Kasumi-1 (cell line): ENCODE measurements around the gene G0S2.
"Not testable (repeated sequence)": the region's sequence is repeated elsewhere in the genome, so short reads cannot be mapped to it uniquely, and the experiment has no call there.

Experiments
- DNase-seq, 2 experiments: peaks; one replicate each; lab custom pipeline; 2025; lab: John Stamatoyannopoulos, UW

Gene G0S2

GRCh38 chr1:209678981-209679539 lies 3.8 kb downstream of the G0S2 start:
- no peak for DNase-seq

- no peak for DNase-seq
Observed at GRCh38 chr1:209685821-209686220, 10.6 kb downstream of the G0S2 start.

GRCh38 chr1:209686322-209686721 lies 11.1 kb downstream of the G0S2 start:
- DNase-seq = no peak

- no peak for DNase-seq
Observed at GRCh38 chr1:209688746-209689234, 13.6 kb downstream of the G0S2 start.

GRCh38 chr1:209689477-209689876 lies 14.3 kb downstream of the G0S2 start:
- DNase-seq = no peak

- no peak for DNase-seq
Observed at GRCh38 chr1:209691237-209691636, 16.0 kb downstream of the G0S2 start.

GRCh38 chr1:209692296-209692695 lies 17.1 kb downstream of the G0S2 start:
- DNase-seq = no peak

- DNase-seq = peak; percentile 69 to 79
Observed at GRCh38 chr1:209692745-209693504, 17.7 kb downstream of the G0S2 start.

GRCh38 chr1:209696673-209697072 lies 21.5 kb downstream of the G0S2 start:
- DNase-seq = no peak

GRCh38 chr1:209697126-209697525 lies 21.9 kb downstream of the G0S2 start:
- DNase-seq = no peak

GRCh38 chr1:209700686-209701085 lies 25.5 kb downstream of the G0S2 start:
- DNase-seq = not testable (repeated sequence)

- DNase-seq = no peak
Observed at GRCh38 chr1:209702832-209703231, 27.6 kb downstream of the G0S2 start.

GRCh38 chr1:209703834-209704504 lies 28.8 kb downstream of the G0S2 start:
- DNase-seq = no peak

GRCh38 chr1:209704584-209704983 lies 29.4 kb downstream of the G0S2 start, which contains the start of gene HSD11B1:
Gene HSD11B1, plus strand, starts transcription at chr1:209704846. Its CDS starts 97 bp downstream, at chr1:209704943.
- DNase-seq = no peak

- DNase-seq = no peak
Observed at GRCh38 chr1:209705033-209705598, 29.9 kb downstream of the G0S2 start.

- DNase-seq = no peak
Observed at GRCh38 chr1:209706622-209707021, 31.4 kb downstream of the G0S2 start.

GRCh38 chr1:209707308-209707707 lies 32.1 kb downstream of the G0S2 start:
- no peak for DNase-seq

- DNase-seq = no peak
Observed at GRCh38 chr1:209708297-209708696, 33.1 kb downstream of the G0S2 start.

GRCh38 chr1:209710093-209710492 lies 34.9 kb downstream of the G0S2 start:
- DNase-seq = no peak

GRCh38 chr1:209710847-209711246 lies 35.6 kb downstream of the G0S2 start:
- DNase-seq = no peak

GRCh38 chr1:209714338-209714737 lies 39.1 kb downstream of the G0S2 start:
- DNase-seq = no peak

- no peak for DNase-seq
Observed at GRCh38 chr1:209715314-209715713, 40.1 kb downstream of the G0S2 start.

- DNase-seq = no peak
Observed at GRCh38 chr1:209717818-209718217, 42.6 kb downstream of the G0S2 start.
